H1 (cell line): Measurements from ENCODE around the gene VGLL1. TPM values are rescaled to one million over a fixed set of nuclear protein-coding genes. Genes with fewer than 3 reads are reported as not detected.

Experiments
- CTCF ChIA-PET: fragments of 300-600 bp; sonication (Branson Sonifier 250); formaldehyde crosslinking; loops from one replicate; lab custom pipeline; 2021; ENCODE audit not compliant: partially characterized antibody; lab: Charles Lee
- POLR2A ChIA-PET: fragments of 300-600 bp; sonication (Branson Sonifier 250); formaldehyde crosslinking; loops from one replicate; lab custom pipeline; 2021; ENCODE audit warnings: inconsistent platforms; ENCODE audit not compliant: partially characterized antibody; lab: Charles Lee
- DNase-seq, 2 experiments: peaks; one replicate each; pipeline versions ENCODE4 v3.0.0 to v3.0.0-alpha.2; 2010 to 2022; ENCODE audit warnings: low spot score in 2 of 2, low read depth in 1 of 2, mixed read lengths in 1 of 2
- FAIRE-seq: peaks from 2 replicates; lab custom pipeline; 2011; peaks lifted over from hg19 to GRCh38; lab: Jason Lieb, UNC
- H2AFZ ChIP-seq: 2 replicates; pipeline ENCODE4 v1.8.1; 2012; ENCODE audit warnings: low read length, inconsistent platforms
- H2AK5ac ChIP-seq: 2 replicates; pipeline ENCODE4 v1.6.1; 2013; ENCODE audit warnings: low read depth, low read length
- H2BK120ac ChIP-seq: replicated peaks from 2 replicates; pipeline ENCODE3; 2013; ENCODE audit warnings: low read depth, low read length, inconsistent platforms
- H2BK12ac ChIP-seq: 2 replicates; pipeline ENCODE4 v1.6.1; 2013; ENCODE audit warnings: low read depth, low read length
- H2BK15ac ChIP-seq: 2 replicates; pipeline ENCODE4 v1.6.1; 2013; ENCODE audit warnings: low read length
- H2BK20ac ChIP-seq: 2 replicates; pipeline ENCODE4 v1.6.1; 2013; ENCODE audit warnings: low read length
- H2BK5ac ChIP-seq: 2 replicates; pipeline ENCODE4 v1.6.1; 2013; ENCODE audit warnings: low read depth, low read length
- H3K14ac ChIP-seq: 2 replicates; pipeline ENCODE4 v1.6.1; 2013; ENCODE audit warnings: inconsistent platforms; ENCODE audit not compliant: insufficient read length
- H3K18ac ChIP-seq: 2 replicates; pipeline ENCODE4 v1.6.1; 2013; ENCODE audit warnings: low read length; ENCODE audit errors: extremely low read depth
- H3K23ac ChIP-seq: 2 replicates; pipeline ENCODE4 v1.6.1; 2013; ENCODE audit warnings: inconsistent platforms; ENCODE audit not compliant: insufficient read length
- H3K23me2 ChIP-seq: 2 replicates; pipeline ENCODE4 v1.6.1; 2013; ENCODE audit warnings: low read depth, low read length
- H3K27ac ChIP-seq: 2 replicates; pipeline ENCODE4 v1.6.1; 2011; ENCODE audit warnings: low read depth, low read length, inconsistent platforms
- H3K27me3 ChIP-seq, 4 experiments: replicated peaks in 1 of 4; 1 replicate in 1 of 4; 2 replicates in 3 of 4; pipeline versions ENCODE4 v1.6.1 to v1.8.1; 2011 to 2013; ENCODE audit warnings: low read length in 3 of 4, mild to moderate bottlenecking in 3 of 4, inconsistent platforms in 2 of 4, mixed read lengths in 2 of 4, moderate library complexity in 1 of 4; ENCODE audit not compliant: control insufficient read depth in 3 of 4, insufficient read depth in 3 of 4; ENCODE audit errors: extremely low read depth in 1 of 4
- H3K36me3 ChIP-seq, 4 experiments: 2 replicates each; pipeline versions ENCODE4 v1.6.1 to v1.8.1; 2011 to 2013; ENCODE audit warnings: mild to moderate bottlenecking in 4 of 4, low read length in 3 of 4, moderate library complexity in 2 of 4, control low read depth in 1 of 4, inconsistent platforms in 1 of 4; ENCODE audit not compliant: insufficient read depth in 4 of 4, control insufficient read depth in 2 of 4
- H3K4ac ChIP-seq: replicated peaks from 2 replicates; pipeline ENCODE3; 2013; ENCODE audit warnings: low read length, low read depth, mixed read lengths, inconsistent platforms; ENCODE audit not compliant: insufficient read length
- H3K4me1 ChIP-seq, 4 experiments: replicated peaks in 1 of 4; 1 replicate in 1 of 4; 2 replicates in 3 of 4; pipeline versions ENCODE4 v1.6.1 to v1.8.1; 2011 to 2013; ENCODE audit warnings: low read length in 3 of 4, inconsistent platforms in 2 of 4, mixed read lengths in 1 of 4; ENCODE audit not compliant: insufficient read depth in 4 of 4, control insufficient read depth in 3 of 4
- H3K4me2 ChIP-seq, 2 experiments: 2 replicates each; pipeline versions ENCODE4 v1.6.1 to v1.8.1; 2011 to 2013; ENCODE audit warnings: low read depth in 2 of 2, low read length in 2 of 2, control low read depth in 1 of 2, inconsistent platforms in 1 of 2, mild to moderate bottlenecking in 1 of 2; ENCODE audit not compliant: insufficient read depth in 1 of 2
- H3K4me3 ChIP-seq, 4 experiments: fragments of 200-600, 300-600 bp in 1 of 4; sonication (generic), shearing (Covaris generic), sonication (Bioruptor Twin) in 1 of 4; 2 replicates each; pipeline versions ENCODE4 v1.5.1 to v1.8.1; 2011 to 2016; ENCODE audit warnings: low read length in 4 of 4, low read depth in 3 of 4, control low read depth in 2 of 4, inconsistent platforms in 2 of 4, mild to moderate bottlenecking in 2 of 4, mixed read lengths in 1 of 4, moderate library complexity in 1 of 4; ENCODE audit not compliant: insufficient read depth in 2 of 4; ENCODE audit errors: extremely low read depth in 1 of 4
- H3K56ac ChIP-seq: replicated peaks from 2 replicates; pipeline ENCODE3; 2013; ENCODE audit warnings: low read depth, mild to moderate bottlenecking, mixed read lengths, low read length, inconsistent platforms; ENCODE audit not compliant: insufficient read length
- H3K79me1 ChIP-seq: 2 replicates; pipeline ENCODE4 v1.6.1; 2013; ENCODE audit warnings: low read depth, low read length, control low read depth
- H3K79me2 ChIP-seq, 2 experiments: 2 replicates each; pipeline versions ENCODE4 v1.6.1 to v1.8.1; 2012 to 2013; ENCODE audit warnings: low read length in 2 of 2, mild to moderate bottlenecking in 2 of 2, inconsistent platforms in 1 of 2; ENCODE audit not compliant: insufficient read depth in 2 of 2, control insufficient read depth in 1 of 2
- H3K9ac ChIP-seq, 4 experiments: replicated peaks in 1 of 4; 1 replicate in 1 of 4; 2 replicates in 3 of 4; pipeline versions ENCODE4 v1.6.1 to v1.8.1; 2011 to 2013; ENCODE audit warnings: low read depth in 3 of 4, low read length in 3 of 4, control low read depth in 2 of 4, mild to moderate bottlenecking in 2 of 4, moderate library complexity in 2 of 4, inconsistent platforms in 1 of 4; ENCODE audit errors: extremely low read depth in 1 of 4
- H3K9me3 ChIP-seq, 2 experiments: 2 replicates each; pipeline versions ENCODE4 v1.6.1 to v1.8.1; 2012 to 2013; ENCODE audit warnings: mild to moderate bottlenecking in 2 of 2, moderate library complexity in 2 of 2, control low read depth in 1 of 2, inconsistent platforms in 1 of 2, low read depth in 1 of 2, low read length in 1 of 2, mixed read lengths in 1 of 2; ENCODE audit not compliant: insufficient read depth in 2 of 2
- H4K20me1 ChIP-seq, 2 experiments: replicated peaks in 1 of 2; 2 replicates each; pipeline versions ENCODE3 to v1.8.1; 2011 to 2013; ENCODE audit warnings: inconsistent platforms in 2 of 2, low read length in 2 of 2, mild to moderate bottlenecking in 1 of 2; ENCODE audit not compliant: insufficient read depth in 2 of 2, control insufficient read depth in 1 of 2
- H4K5ac ChIP-seq: 2 replicates; pipeline ENCODE4 v1.6.1; 2013; ENCODE audit warnings: low read length, low read depth, mixed read lengths, inconsistent platforms; ENCODE audit not compliant: insufficient read length
- H4K8ac ChIP-seq: 2 replicates; pipeline ENCODE4 v1.8.0; 2013; ENCODE audit warnings: mild to moderate bottlenecking, moderate library complexity, low read length, inconsistent platforms; ENCODE audit not compliant: insufficient read depth; ENCODE audit errors: extremely low read depth
- H4K91ac ChIP-seq: replicated peaks from 2 replicates; pipeline ENCODE3; 2013; ENCODE audit warnings: low read length, mixed read lengths, inconsistent platforms; ENCODE audit not compliant: insufficient read length
- CEBPB ChIP-seq: IDR thresholded peaks from 2 replicates; pipeline ENCODE4 v1.6.1; 2012; ENCODE audit warnings: low read depth, low read length
- WGBS, 2 experiments: shearing (Covaris generic) in 1 of 2; methylation state at CpG; one replicate each; pipeline versions ENCODE4 v1.1.6 to v1.1.7; 2013 to 2015; ENCODE audit warnings: low lambda C conversion rate in 2 of 2, mixed read lengths in 2 of 2, inconsistent platforms in 1 of 2, low coverage in 1 of 2, missing lambda C conversion rate in 1 of 2; ENCODE audit not compliant: insufficient replicate concordance in 2 of 2, insufficient coverage in 1 of 2, insufficient read length in 1 of 2; ENCODE audit errors: extremely low coverage in 1 of 2, missing lambda C conversion rate in 1 of 2; 5-methylcytosine and 5-hydroxymethylcytosine counted together
- polyA plus RNA-seq, 7 experiments: library from polyadenylated mRNA; depleted of rRNA in 3 of 7; stranded (reverse) in 5 of 7; unstranded in 2 of 7; fragments of >200 nt in 5 of 7; fragments of 200-250 nt in 2 of 7; gene quantifications; 1 replicate in 5 of 7; 2 replicates in 1 of 7; 4 replicates in 1 of 7; pipeline versions ENCODE4 v1.2.1 to v1.2.3, GENCODE V29; 2011 to 2013; ENCODE audit warnings: missing spikeins in 2 of 7, mixed read lengths in 2 of 7
- total RNA-seq: library from RNA; stranded (reverse); fragmentation: NEBNext Ultra II Directional; extraction: Animal tissue kit (Norgen Biotek cat#: 25700); gene quantifications from 2 replicates; pipeline ENCODE4 v1.2.1, GENCODE V29; 2021

VGLL1 gene
- total and polyA plus RNA-seq, 2 of the 8 experiments (the other 6 are each of a cell fraction or from before 2014, with no cell fraction given), result not detected

DNA sequence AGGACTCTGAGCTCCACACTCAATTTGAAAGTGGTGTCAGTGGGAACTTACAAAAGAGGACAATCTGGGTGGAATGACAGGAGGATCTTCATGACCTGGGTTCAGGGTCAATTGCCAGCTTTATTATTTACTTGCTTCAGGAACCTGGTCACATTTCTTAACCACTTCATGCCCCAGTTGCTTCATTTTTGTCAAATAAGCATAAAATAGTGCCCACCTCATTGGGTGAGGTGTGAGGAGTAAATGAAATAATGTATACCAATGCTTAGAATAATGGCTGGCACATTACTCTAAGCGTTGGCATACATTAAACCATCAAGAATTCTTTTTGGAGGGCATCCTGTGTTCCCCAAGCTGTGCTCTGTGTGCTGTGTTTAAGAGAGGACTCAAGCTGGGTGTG is 19.4 kb downstream of the VGLL1 start:
- Histone ChIP-seq H2BK5ac (no peak overlapping the region), H4K20me1 (no peaks in the 10 kb centered on the region), H3K23me2 (no peaks in the 10 kb centered on the region), H3K79me2 (no peaks in the 10 kb centered on the region), H3K4me2 (no peak overlapping the region), H3K9ac (no peak overlapping the region), H3K9me3 (no peaks in the 10 kb centered on the region), H2AFZ (no peak overlapping the region), H2BK20ac (no peak overlapping the region), H3K4me1 (no peaks in the 10 kb centered on the region), H2BK12ac (no peak overlapping the region), H3K18ac (no peak overlapping the region), H2BK120ac (no peak overlapping the region), H3K4me3 (no peak overlapping the region), H3K27me3 (no peaks in the 10 kb centered on the region), H2BK15ac (no peak overlapping the region), H3K14ac (no peak overlapping the region), H2AK5ac (no peak overlapping the region), H3K27ac (no peak overlapping the region), H3K36me3 (no peaks in the 10 kb centered on the region), H4K5ac (no peak overlapping the region), H3K4ac (no peak overlapping the region), H3K23ac (no peak overlapping the region), H4K91ac (no peak overlapping the region), H4K8ac (no peak overlapping the region), H3K56ac (no peak overlapping the region), H3K79me1 (no peaks in the 10 kb centered on the region)
- POLR2A ChIA-PET, result no interaction called here
- CTCF ChIA-PET, result no interaction called here
- 100% methylated on average over 1 of the region's 1 CpG; no CpG with 5 or more reads in 1 of the 2 experiments for WGBS, 2 experiments
- TF ChIP-seq CEBPB, result no peak
- no peak for DNase-seq
- no peak for FAIRE-seq
